Stomach smooth muscle (tissue), 2 donors: Measurements from ENCODE around the gene ARFGEF2.
A peak's percentile ranks its signal among the peaks of the same experiment; 100 is the strongest.

Source experiments
- H3K27ac ChIP-seq: one replicate; pipeline ENCODE4 v1.7.0; 2013; ENCODE audit warnings: mild to moderate bottlenecking, low read length, inconsistent platforms
- H3K27me3 ChIP-seq, 2 donors: one replicate each; pipeline ENCODE4 v1.7.0; 2013; ENCODE audit warnings: low read length in 2 of 2; ENCODE audit not compliant: insufficient read depth in 2 of 2, control insufficient read depth in 1 of 2
- H3K36me3 ChIP-seq, 2 donors: one replicate each; pipeline ENCODE4 v1.7.0; 2013; ENCODE audit warnings: low read length in 2 of 2; ENCODE audit not compliant: control insufficient read depth in 2 of 2, insufficient read depth in 2 of 2
- H3K4me1 ChIP-seq: one replicate; pipeline ENCODE4 v1.7.0; 2013; ENCODE audit warnings: low read length; ENCODE audit not compliant: control insufficient read depth, insufficient read depth
- H3K4me3 ChIP-seq, 2 donors: one replicate each; pipeline ENCODE4 v1.7.0; 2013; ENCODE audit warnings: low read length in 2 of 2
- H3K9ac ChIP-seq, 2 donors: one replicate each; pipeline ENCODE4 v1.7.0; 2013; ENCODE audit warnings: low read length in 2 of 2, mild to moderate bottlenecking in 1 of 2
- H3K9me3 ChIP-seq, 2 donors: one replicate each; pipeline ENCODE4 v1.7.0; 2013; ENCODE audit warnings: low read length in 2 of 2; ENCODE audit not compliant: control insufficient read depth in 2 of 2
- donor health status: healthy.
- donor health status: Pancreatic carcinoma.

The ARFGEF2 gene

DNA sequence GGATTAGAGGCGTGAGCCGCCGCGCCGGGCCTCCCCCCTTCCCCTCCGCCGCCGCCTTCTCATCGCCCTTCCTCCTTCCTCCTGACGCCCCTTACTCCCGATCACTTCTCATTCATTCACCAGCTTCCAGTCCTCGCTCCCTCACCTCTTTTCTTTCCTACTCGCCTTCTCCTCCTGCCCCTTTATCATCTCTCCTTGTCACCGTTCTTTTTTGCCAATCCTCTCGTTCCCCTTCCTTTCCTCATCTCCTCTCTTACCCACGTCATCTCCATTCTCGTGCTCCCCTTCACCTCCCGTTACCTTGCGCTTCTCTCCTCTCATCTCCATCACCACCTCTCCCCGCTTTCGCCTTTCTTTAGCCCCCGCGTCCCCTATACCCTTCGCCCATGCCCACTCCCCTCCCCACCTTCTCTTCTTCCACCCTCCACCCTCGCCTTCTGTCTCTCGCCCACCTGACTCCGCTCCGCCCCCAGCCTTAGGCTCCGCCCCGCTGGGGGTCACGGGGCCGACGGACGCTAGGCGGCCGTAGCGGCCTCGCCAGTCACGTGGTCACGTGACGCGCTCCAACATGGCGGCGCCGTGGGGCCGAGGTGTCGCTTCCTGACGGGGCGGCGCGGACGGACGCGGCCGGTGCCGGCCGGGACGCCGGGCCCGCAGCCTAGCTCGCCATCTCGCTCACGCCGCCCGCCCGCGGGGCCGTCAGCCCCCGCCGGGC lies at the start of gene ARFGEF2:
ARFGEF2 (plus strand) TSS at position 544 of the 715 bp plus-strand sequence. CDS start 179 bp downstream, outside the sequence.
- Histone ChIP-seq H3K27me3 (no peaks in the 10 kb centered on the region), H3K9ac (peak within 1 kb of the TSS; percentile 95 to 96), H3K36me3 (no peaks in the 10 kb centered on the region), H3K4me3 (peak within 1 kb of the TSS; percentile 92 to 93), H3K4me1 (peaks cover 9% of the 10 kb centered on the region), H3K9me3 (no peaks in the 10 kb centered on the region), H3K27ac (peak within 1 kb of the TSS; percentile 93)

DNA sequence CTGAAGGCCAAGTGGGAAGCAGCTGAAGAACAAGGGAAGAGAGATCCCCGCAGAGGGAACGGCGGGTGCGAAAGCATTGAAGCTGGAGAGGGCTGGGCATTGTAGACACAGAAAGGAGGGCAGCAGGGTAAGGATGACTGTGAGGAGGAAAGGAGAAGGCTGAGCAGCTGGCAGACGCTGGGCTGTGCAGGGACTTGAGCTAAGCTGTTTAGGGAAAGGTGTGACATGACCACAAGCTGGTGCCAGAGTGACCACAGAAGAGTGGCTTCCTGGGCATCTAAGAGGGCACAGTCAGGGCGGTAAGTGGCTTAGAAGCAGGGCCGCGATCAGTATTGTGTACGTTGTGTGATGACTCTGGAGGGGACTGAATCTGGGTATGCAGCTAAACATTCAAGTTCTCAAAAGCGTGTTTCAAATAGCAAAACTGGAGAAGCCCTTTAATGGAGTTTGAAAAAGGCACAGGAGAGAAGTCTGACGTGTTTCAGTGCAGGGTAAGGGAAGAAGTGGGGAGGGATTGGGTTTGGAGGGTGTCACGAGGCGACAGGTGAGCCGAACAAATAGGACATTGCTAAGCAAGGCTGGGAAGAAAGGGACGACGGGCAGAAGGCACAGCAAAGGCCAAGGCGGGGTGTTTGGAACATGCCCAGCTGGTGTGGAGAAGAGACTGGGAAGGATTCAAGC lies 46.1 kb upstream of the ARFGEF2 start:
- Histone ChIP-seq H3K27ac (no peak overlapping the region), H3K4me1 (no peaks in the 10 kb centered on the region), H3K36me3 (no peaks in the 10 kb centered on the region), H3K9ac (no peak overlapping the region), H3K9me3 (no peaks in the 10 kb centered on the region), H3K4me3 (no peak overlapping the region), H3K27me3 (no peaks in the 10 kb centered on the region)

DNA sequence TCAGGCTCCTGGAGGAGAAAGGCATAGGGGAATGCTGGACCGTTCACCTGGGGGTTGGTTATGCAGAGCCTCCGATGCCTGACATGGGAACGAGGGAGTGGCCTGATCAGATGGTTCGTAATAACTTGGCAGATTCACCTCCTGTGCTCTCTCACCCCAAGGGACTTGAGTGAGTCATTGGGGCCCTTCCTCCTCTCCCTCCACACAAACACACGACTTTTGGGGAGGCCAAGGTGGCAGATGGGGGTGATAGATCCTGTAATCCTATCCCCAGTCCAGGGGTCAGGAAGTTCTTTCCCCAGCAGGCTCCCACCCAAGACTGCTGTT lies 45.6 kb upstream of the ARFGEF2 start:
- H3K27ac ChIP-seq, result no peak overlapping the region
- H3K27me3 ChIP-seq, result no peaks in the 10 kb centered on the region
- no peak overlapping the region for H3K4me3 ChIP-seq
- H3K9me3 ChIP-seq, result no peaks in the 10 kb centered on the region
- no peak overlapping the region for H3K9ac ChIP-seq
- no peaks in the 10 kb centered on the region for H3K4me1 ChIP-seq
- H3K36me3 ChIP-seq, result no peaks in the 10 kb centered on the region

DNA sequence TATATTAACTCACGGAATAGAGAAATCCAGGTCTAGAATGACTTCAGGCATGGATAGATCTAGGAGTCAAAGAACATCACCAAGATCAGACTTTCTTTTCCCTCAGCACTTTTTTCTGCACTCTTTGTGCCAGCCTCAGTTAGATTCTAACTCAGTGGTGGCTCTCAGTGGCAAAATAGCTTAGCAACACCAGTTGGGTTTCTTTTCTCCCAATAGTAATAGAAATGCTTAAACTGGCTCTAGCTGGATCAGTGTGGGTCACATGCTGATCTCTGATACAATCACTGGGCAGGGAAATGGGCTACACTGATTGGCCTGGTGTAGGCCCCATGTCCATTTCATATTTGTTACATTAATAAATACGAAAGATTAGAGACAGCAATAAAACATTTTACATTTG lies 44.2 kb upstream of the ARFGEF2 start:
- Histone ChIP-seq H3K27ac (no peak overlapping the region), H3K4me1 (no peaks in the 10 kb centered on the region), H3K9ac (no peak overlapping the region), H3K4me3 (no peak overlapping the region), H3K36me3 (no peaks in the 10 kb centered on the region), H3K27me3 (no peaks in the 10 kb centered on the region), H3K9me3 (no peaks in the 10 kb centered on the region)

DNA sequence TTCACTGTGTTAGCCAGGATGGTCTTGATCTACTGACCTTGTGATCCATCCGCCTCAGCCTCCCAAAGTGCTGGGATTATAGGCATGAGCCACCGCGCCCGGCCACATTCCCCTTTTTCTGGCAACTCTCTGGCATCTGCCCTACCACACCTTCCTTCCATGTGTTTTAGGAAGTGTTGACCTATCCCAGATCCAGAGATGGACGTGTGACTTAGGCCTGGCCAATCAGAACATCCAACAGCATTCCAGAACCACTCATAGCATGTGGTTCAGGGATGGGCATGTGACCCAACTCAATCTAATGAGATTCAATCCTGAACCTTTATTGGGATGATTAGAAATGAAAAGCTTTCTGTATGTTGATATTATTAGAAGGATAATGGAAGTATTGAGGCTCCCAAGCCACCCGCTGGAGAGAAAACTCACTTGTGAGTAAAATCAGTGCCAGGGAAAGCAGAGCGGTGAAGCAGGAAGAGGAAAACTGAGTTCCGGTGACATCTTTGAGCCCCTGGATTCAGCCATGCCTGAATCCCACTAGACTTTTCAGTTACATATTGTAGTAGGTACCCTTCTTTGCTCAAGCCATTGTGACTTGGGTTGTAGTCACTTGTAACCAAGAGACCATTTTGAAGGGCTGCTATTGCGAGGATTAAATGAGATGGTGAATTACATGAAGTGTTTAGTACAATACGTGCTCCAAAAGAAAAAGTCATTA lies 42.8 kb upstream of the ARFGEF2 start:
- Histone ChIP-seq H3K4me1 (no peaks in the 10 kb centered on the region), H3K27me3 (no peaks in the 10 kb centered on the region), H3K27ac (no peak overlapping the region), H3K9ac (no peak overlapping the region), H3K36me3 (no peaks in the 10 kb centered on the region), H3K9me3 (no peaks in the 10 kb centered on the region), H3K4me3 (no peak overlapping the region)

DNA sequence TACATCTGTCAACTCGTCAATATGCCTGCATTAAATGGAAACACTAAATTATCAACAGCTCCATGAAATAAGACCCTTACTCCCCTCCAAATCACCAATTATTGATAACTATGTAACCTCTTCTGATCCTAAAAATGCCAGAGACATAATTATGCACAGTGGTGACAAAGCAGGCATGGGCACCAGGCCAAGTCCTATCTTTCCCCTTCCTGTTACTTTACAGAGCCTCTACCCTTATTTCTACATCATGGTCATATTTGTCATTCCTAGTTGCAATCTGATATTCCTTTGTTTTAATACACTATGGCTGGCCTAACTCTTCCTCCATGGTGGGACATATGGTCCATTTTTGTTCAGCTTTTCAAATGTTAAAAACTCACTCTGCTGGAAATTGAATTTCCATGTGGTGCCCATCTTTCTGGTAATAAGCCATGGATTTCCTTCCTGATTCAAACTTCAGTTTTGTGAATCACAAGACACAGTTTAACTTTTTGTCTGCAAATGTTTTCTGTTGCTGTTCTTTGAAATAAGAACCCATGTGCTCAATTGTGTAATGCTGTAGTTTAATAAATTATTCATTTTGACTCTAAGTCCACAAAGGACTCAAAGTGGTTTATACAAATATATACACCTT lies 41.8 kb upstream of the ARFGEF2 start:
- no peaks in the 10 kb centered on the region for H3K9me3 ChIP-seq
- H3K9ac ChIP-seq, result no peak overlapping the region
- no peaks in the 10 kb centered on the region for H3K27me3 ChIP-seq
- no peaks in the 10 kb centered on the region for H3K4me1 ChIP-seq
- no peak overlapping the region for H3K4me3 ChIP-seq
- H3K27ac ChIP-seq, result no peak overlapping the region
- H3K36me3 ChIP-seq, result no peaks in the 10 kb centered on the region

DNA sequence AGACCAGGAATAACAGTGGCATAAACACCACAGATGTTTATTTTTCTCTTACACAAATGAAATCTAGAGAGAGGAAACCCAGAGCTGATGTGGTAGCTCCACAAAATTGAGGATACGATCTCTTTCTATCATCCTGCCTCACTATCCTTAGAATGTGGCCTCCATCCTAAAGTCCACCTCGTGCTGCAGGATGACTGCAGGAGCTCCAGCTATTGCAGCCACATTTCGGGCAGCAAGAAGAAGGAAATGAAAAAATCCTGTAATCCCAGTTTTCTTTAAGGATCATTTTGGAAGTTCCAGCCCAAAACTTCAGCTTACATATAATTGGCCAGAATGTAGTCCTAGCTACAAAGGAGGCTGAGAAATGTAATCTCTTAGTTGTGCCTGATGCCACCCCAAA lies 41.2 kb upstream of the ARFGEF2 start:
- no peaks in the 10 kb centered on the region for H3K27me3 ChIP-seq
- no peaks in the 10 kb centered on the region for H3K9me3 ChIP-seq
- H3K4me3 ChIP-seq, result no peak overlapping the region
- H3K9ac ChIP-seq, result no peak overlapping the region
- H3K36me3 ChIP-seq, result no peaks in the 10 kb centered on the region
- H3K4me1 ChIP-seq, result no peaks in the 10 kb centered on the region
- no peak overlapping the region for H3K27ac ChIP-seq

DNA sequence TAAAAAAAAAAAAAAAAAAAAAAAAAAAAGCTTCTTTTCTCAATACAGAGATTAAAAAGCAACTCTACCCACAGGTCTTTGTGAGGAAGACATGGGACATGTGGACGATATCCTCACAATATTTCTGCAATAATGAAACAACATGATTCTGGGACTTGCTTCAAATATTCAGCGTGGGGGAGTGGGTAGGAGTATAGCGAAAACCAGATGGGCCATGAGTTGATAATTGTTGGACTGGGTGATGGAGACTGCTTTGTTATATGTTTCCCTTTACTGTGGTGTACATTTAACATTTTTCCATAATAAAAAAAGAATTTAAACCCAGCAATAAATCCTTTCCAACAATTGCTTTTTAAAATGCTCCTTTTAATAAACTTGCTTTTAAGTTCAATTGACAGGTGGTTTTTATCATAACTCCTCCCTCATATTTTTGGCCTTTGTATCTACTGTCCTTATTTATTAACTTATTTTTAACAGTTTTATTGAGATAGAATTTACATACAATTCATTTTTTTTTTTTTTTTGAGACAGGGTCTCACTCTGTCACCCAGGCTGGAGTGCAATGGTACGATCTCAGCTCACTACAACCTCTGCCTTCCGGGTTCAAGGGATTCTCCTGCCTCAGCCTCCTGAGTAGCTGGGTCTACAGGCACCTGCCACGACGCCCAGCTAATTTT lies 40.4 kb upstream of the ARFGEF2 start:
- no peaks in the 10 kb centered on the region for H3K36me3 ChIP-seq
- H3K27me3 ChIP-seq, result no peaks in the 10 kb centered on the region
- H3K9me3 ChIP-seq, result no peaks in the 10 kb centered on the region
- H3K27ac ChIP-seq, result no peak overlapping the region
- H3K4me1 ChIP-seq, result no peaks in the 10 kb centered on the region
- no peak overlapping the region for H3K4me3 ChIP-seq
- no peak overlapping the region for H3K9ac ChIP-seq

DNA sequence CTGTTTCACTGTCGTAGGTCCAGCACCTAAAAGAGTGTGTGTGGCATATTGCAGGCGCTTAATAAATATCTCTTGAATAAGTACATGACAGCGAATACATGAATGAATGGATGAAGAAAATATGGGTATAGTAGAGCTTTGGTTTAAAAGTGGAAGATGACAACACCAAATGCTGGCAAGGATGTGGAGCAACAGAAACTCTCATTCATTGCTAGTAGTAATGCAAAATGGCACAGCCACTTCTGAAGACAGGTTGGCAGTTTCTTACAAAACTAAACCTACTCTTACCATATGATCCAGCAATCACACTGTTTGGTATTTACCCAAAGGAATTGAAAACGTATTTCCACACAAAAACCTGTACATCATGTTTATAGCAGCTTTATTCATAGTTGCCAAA lies 36.3 kb upstream of the ARFGEF2 start:
- Histone ChIP-seq H3K9ac (no peak overlapping the region), H3K36me3 (no peaks in the 10 kb centered on the region), H3K9me3 (no peaks in the 10 kb centered on the region), H3K4me1 (no peaks in the 10 kb centered on the region), H3K4me3 (no peak overlapping the region), H3K27me3 (no peaks in the 10 kb centered on the region), H3K27ac (no peak overlapping the region)

DNA sequence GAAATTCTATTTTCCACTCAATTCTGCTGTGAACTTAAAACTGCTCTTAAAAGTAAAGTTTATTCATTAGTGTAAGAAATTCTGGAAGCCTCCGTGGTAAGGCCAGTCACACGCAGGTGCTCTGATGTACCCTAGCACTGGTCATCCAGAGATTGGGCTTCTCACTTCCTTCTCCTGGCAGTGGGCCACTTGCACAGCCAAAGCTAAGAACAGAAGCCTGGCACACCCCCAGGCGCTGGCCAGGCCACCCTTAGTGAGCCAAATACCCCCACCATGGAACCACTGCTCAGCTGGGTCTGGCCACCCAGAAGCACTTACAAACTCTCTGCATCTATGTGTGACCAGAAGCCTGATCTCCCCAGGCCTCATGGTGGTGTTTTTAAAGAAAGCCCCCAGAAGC lies 35.3 kb upstream of the ARFGEF2 start:
- no peak overlapping the region for H3K27ac ChIP-seq
- H3K27me3 ChIP-seq, result no peaks in the 10 kb centered on the region
- H3K4me1 ChIP-seq, result no peaks in the 10 kb centered on the region
- H3K36me3 ChIP-seq, result no peaks in the 10 kb centered on the region
- H3K4me3 ChIP-seq, result no peak overlapping the region
- H3K9me3 ChIP-seq, result no peaks in the 10 kb centered on the region
- H3K9ac ChIP-seq, result no peak overlapping the region
